Measurements from ENCODE around the gene TMEM184A.

TMEM184A gene

GRCh38 chr7:1558181-1558811, 2.3 kb upstream of the TMEM184A start:
- peaks cover 11% of the 10 kb centered on the region for H3K4me1 ChIP-seq (ENCODE audit: control insufficient read depth, insufficient read depth, low read length)
- no peaks in the 10 kb centered on the region for H3K27me3 ChIP-seq (ENCODE audit: control insufficient read depth, insufficient read depth, low read length)
- H3K9me3 ChIP-seq (ENCODE audit: control insufficient read depth, insufficient read depth, low read length) = no peaks in the 10 kb centered on the region
- H3K27ac ChIP-seq (ENCODE audit: low read depth, low read length) = no peak overlapping the region
- no peaks in the 10 kb centered on the region for H3K36me3 ChIP-seq (ENCODE audit: control insufficient read depth, insufficient read depth, low read length)
- H3K9ac ChIP-seq (ENCODE audit: low read depth, low read length) = no peak overlapping the region
- H3K4me3 ChIP-seq (ENCODE audit: low read depth, low read length) = no peak overlapping the region

- Histone ChIP-seq H3K27ac (ENCODE audit: low read depth, low read length) (no peak overlapping the region), H3K4me3 (ENCODE audit: low read depth, low read length) (no peak overlapping the region), H3K9me3 (ENCODE audit: control insufficient read depth, insufficient read depth, low read length) (no peaks in the 10 kb centered on the region), H3K27me3 (ENCODE audit: control insufficient read depth, insufficient read depth, low read length) (no peaks in the 10 kb centered on the region), H3K4me1 (ENCODE audit: control insufficient read depth, insufficient read depth, low read length) (peaks cover 11% of the 10 kb centered on the region), H3K36me3 (ENCODE audit: control insufficient read depth, insufficient read depth, low read length) (no peaks in the 10 kb centered on the region), H3K9ac (ENCODE audit: low read depth, low read length) (no peak overlapping the region)
Measured at GRCh38 chr7:1557771-1558170, 1.8 kb upstream of the TMEM184A start.

- Histone ChIP-seq H3K27ac (ENCODE audit: low read depth, low read length) (no peak overlapping the region), H3K9me3 (ENCODE audit: control insufficient read depth, insufficient read depth, low read length) (no peaks in the 10 kb centered on the region), H3K4me1 (ENCODE audit: control insufficient read depth, insufficient read depth, low read length) (peaks cover 11% of the 10 kb centered on the region), H3K27me3 (ENCODE audit: control insufficient read depth, insufficient read depth, low read length) (no peaks in the 10 kb centered on the region), H3K36me3 (ENCODE audit: control insufficient read depth, insufficient read depth, low read length) (no peaks in the 10 kb centered on the region), H3K9ac (ENCODE audit: low read depth, low read length) (no peak overlapping the region), H3K4me3 (ENCODE audit: low read depth, low read length) (no peak overlapping the region)
Measured at GRCh38 chr7:1557006-1557405, 1.0 kb upstream of the TMEM184A start.

GRCh38 chr7:1555046-1555812, 776 bp downstream of the TMEM184A start:
- H3K9ac ChIP-seq (ENCODE audit: low read depth, low read length) = no peak overlapping the region
- no peaks in the 10 kb centered on the region for H3K9me3 ChIP-seq (ENCODE audit: control insufficient read depth, insufficient read depth, low read length)
- peak overlapping the region; percentile 65 for H3K27ac ChIP-seq (ENCODE audit: low read depth, low read length)
- no peaks in the 10 kb centered on the region for H3K36me3 ChIP-seq (ENCODE audit: control insufficient read depth, insufficient read depth, low read length)
- H3K4me1 ChIP-seq (ENCODE audit: control insufficient read depth, insufficient read depth, low read length) = peaks cover 11% of the 10 kb centered on the region
- H3K4me3 ChIP-seq (ENCODE audit: low read depth, low read length) = no peak overlapping the region
- no peaks in the 10 kb centered on the region for H3K27me3 ChIP-seq (ENCODE audit: control insufficient read depth, insufficient read depth, low read length)

- H3K27me3 ChIP-seq (ENCODE audit: control insufficient read depth, insufficient read depth, low read length) = no peaks in the 10 kb centered on the region
- no peak overlapping the region for H3K27ac ChIP-seq (ENCODE audit: low read depth, low read length)
- H3K4me1 ChIP-seq (ENCODE audit: control insufficient read depth, insufficient read depth, low read length) = peaks cover 11% of the 10 kb centered on the region
- H3K36me3 ChIP-seq (ENCODE audit: control insufficient read depth, insufficient read depth, low read length) = no peaks in the 10 kb centered on the region
- no peak overlapping the region for H3K4me3 ChIP-seq (ENCODE audit: low read depth, low read length)
- H3K9me3 ChIP-seq (ENCODE audit: control insufficient read depth, insufficient read depth, low read length) = no peaks in the 10 kb centered on the region
- no peak overlapping the region for H3K9ac ChIP-seq (ENCODE audit: low read depth, low read length)
Measured at GRCh38 chr7:1554333-1555045, 1.5 kb downstream of the TMEM184A start.

GRCh38 chr7:1553512-1554210, 2.3 kb downstream of the TMEM184A start:
- no peaks in the 10 kb centered on the region for H3K36me3 ChIP-seq (ENCODE audit: control insufficient read depth, insufficient read depth, low read length)
- H3K27me3 ChIP-seq (ENCODE audit: control insufficient read depth, insufficient read depth, low read length) = no peaks in the 10 kb centered on the region
- no peak overlapping the region for H3K9ac ChIP-seq (ENCODE audit: low read depth, low read length)
- H3K27ac ChIP-seq (ENCODE audit: low read depth, low read length) = no peak overlapping the region
- H3K4me1 ChIP-seq (ENCODE audit: control insufficient read depth, insufficient read depth, low read length) = peaks cover 11% of the 10 kb centered on the region
- H3K4me3 ChIP-seq (ENCODE audit: low read depth, low read length) = no peak overlapping the region
- H3K9me3 ChIP-seq (ENCODE audit: control insufficient read depth, insufficient read depth, low read length) = no peaks in the 10 kb centered on the region

- H3K9ac ChIP-seq (ENCODE audit: low read depth, low read length) = no peak overlapping the region
- H3K36me3 ChIP-seq (ENCODE audit: control insufficient read depth, insufficient read depth, low read length) = no peaks in the 10 kb centered on the region
- no peak overlapping the region for H3K4me3 ChIP-seq (ENCODE audit: low read depth, low read length)
- no peak overlapping the region for H3K27ac ChIP-seq (ENCODE audit: low read depth, low read length)
- H3K9me3 ChIP-seq (ENCODE audit: control insufficient read depth, insufficient read depth, low read length) = no peaks in the 10 kb centered on the region
- peaks cover 11% of the 10 kb centered on the region for H3K4me1 ChIP-seq (ENCODE audit: control insufficient read depth, insufficient read depth, low read length)
- H3K27me3 ChIP-seq (ENCODE audit: control insufficient read depth, insufficient read depth, low read length) = no peaks in the 10 kb centered on the region
Measured at GRCh38 chr7:1552200-1552599, 3.8 kb downstream of the TMEM184A start.

GRCh38 chr7:1550846-1551155, 5.2 kb downstream of the TMEM184A start:
- peaks cover 8% of the 10 kb centered on the region for H3K4me1 ChIP-seq (ENCODE audit: control insufficient read depth, insufficient read depth, low read length)
- H3K9ac ChIP-seq (ENCODE audit: low read depth, low read length) = no peak overlapping the region
- no peaks in the 10 kb centered on the region for H3K9me3 ChIP-seq (ENCODE audit: control insufficient read depth, insufficient read depth, low read length)
- H3K27me3 ChIP-seq (ENCODE audit: control insufficient read depth, insufficient read depth, low read length) = no peaks in the 10 kb centered on the region
- H3K4me3 ChIP-seq (ENCODE audit: low read depth, low read length) = no peak overlapping the region
- no peaks in the 10 kb centered on the region for H3K36me3 ChIP-seq (ENCODE audit: control insufficient read depth, insufficient read depth, low read length)
- H3K27ac ChIP-seq (ENCODE audit: low read depth, low read length) = no peak overlapping the region

GRCh38 chr7:1550005-1550845, 5.8 kb downstream of the TMEM184A start:
- no peak overlapping the region for H3K27ac ChIP-seq (ENCODE audit: low read depth, low read length)
- H3K9ac ChIP-seq (ENCODE audit: low read depth, low read length) = no peak overlapping the region
- peaks cover 2% of the 10 kb centered on the region; the same call in 1 of the 2 replicates for H3K4me1 ChIP-seq (ENCODE audit: control insufficient read depth, insufficient read depth, low read length)
- no peaks in the 10 kb centered on the region for H3K27me3 ChIP-seq (ENCODE audit: control insufficient read depth, insufficient read depth, low read length)
- H3K36me3 ChIP-seq (ENCODE audit: control insufficient read depth, insufficient read depth, low read length) = no peaks in the 10 kb centered on the region
- H3K9me3 ChIP-seq (ENCODE audit: control insufficient read depth, insufficient read depth, low read length) = no peaks in the 10 kb centered on the region
- H3K4me3 ChIP-seq (ENCODE audit: low read depth, low read length) = no peak overlapping the region

- H3K36me3 ChIP-seq (ENCODE audit: control insufficient read depth, insufficient read depth, low read length) = no peaks in the 10 kb centered on the region
- no peaks in the 10 kb centered on the region for H3K4me1 ChIP-seq (ENCODE audit: control insufficient read depth, insufficient read depth, low read length)
- no peaks in the 10 kb centered on the region for H3K9me3 ChIP-seq (ENCODE audit: control insufficient read depth, insufficient read depth, low read length)
- H3K27ac ChIP-seq (ENCODE audit: low read depth, low read length) = no peak overlapping the region
- H3K4me3 ChIP-seq (ENCODE audit: low read depth, low read length) = no peak overlapping the region
- no peak overlapping the region for H3K9ac ChIP-seq (ENCODE audit: low read depth, low read length)
- no peaks in the 10 kb centered on the region for H3K27me3 ChIP-seq (ENCODE audit: control insufficient read depth, insufficient read depth, low read length)
Measured at GRCh38 chr7:1549357-1550004, 6.5 kb downstream of the TMEM184A start.

Measured in HUES48 (cell line).